ENCODE data around the gene OSTF1. TPM values are rescaled to one million over a fixed set of nuclear protein-coding genes. Genes with fewer than 3 reads are reported as not detected.

Gene OSTF1
- total and polyA plus RNA-seq, 2 donors (not counting 3 experiments of a cell fraction or from before 2014, with no cell fraction given), result 23.5 to 70.9 TPM

GRCh38 chr9:75120686-75121085 is 32.4 kb downstream of the OSTF1 start:
- no peak for DNase-seq (ENCODE audit: low read depth, low spot score)
- no peak overlapping the region for H3K4me3 ChIP-seq (replicated peaks in 1 of 3; ENCODE audit: insufficient read depth in 1 of 3, low read depth in 1 of 3, low read length in 3 of 3)
- H3K27me3 ChIP-seq (ENCODE audit: control insufficient read depth in 2 of 2, insufficient read depth in 2 of 2, low read length in 2 of 2), result no peaks in the 10 kb centered on the region
- H3K4me2 ChIP-seq (ENCODE audit: insufficient read depth, low read length), result no peak overlapping the region
- H3K79me2 ChIP-seq (ENCODE audit: control insufficient read depth, insufficient read depth, low read length), result peaks cover 53% of the 10 kb centered on the region
- no peak overlapping the region for H3K9ac ChIP-seq (replicated peaks; ENCODE audit: extremely low read depth, insufficient read depth, low read length)
- peaks cover 3 to 15% of the 10 kb centered on the region in 2 experiments for H3K36me3 ChIP-seq (ENCODE audit: control insufficient read depth in 2 of 2, extremely low read depth in 1 of 2, insufficient read depth in 2 of 2, low read length in 2 of 2)
- no peaks in the 10 kb centered on the region for H3K9me1 ChIP-seq (replicated peaks; ENCODE audit: control insufficient read depth, extremely low read depth, insufficient read depth, low read length)
- ChIA-PET POLR2A (no interaction called here), CTCF (no interaction called here)
- TF ChIP-seq POLR2A (IDR thresholded peaks at IDR 0.05; ENCODE audit: low read depth, low read length) (no peak), JUN (IDR thresholded peaks at IDR 0.05; ENCODE audit: borderline replicate concordance, insufficient read depth, insufficient read length, low read depth) (no peak), MYC (IDR thresholded peaks at IDR 0.05; ENCODE audit: low read depth, low read length) (no peak), EZH2 (IDR thresholded peaks at IDR 0.05; ENCODE audit: borderline replicate concordance, low read depth, low read length, severe bottlenecking) (no peak), POLR2AphosphoS5 (IDR thresholded peaks at IDR 0.05; ENCODE audit: insufficient read depth, low read depth, low read length) (no peak), GATA2 (IDR thresholded peaks at IDR 0.05; ENCODE audit: insufficient read depth, insufficient read length, low read depth, low read length) (no peak), CTCF (IDR thresholded peaks at IDR 0.05; ENCODE audit: extremely low read depth in 1 of 2, insufficient read depth in 1 of 2, low read depth in 1 of 2, low read length in 2 of 2) (no peak), MAX (IDR thresholded peaks at IDR 0.05; ENCODE audit: insufficient read depth, insufficient read length) (no peak), FOS (IDR thresholded peaks at IDR 0.05; ENCODE audit: borderline replicate concordance, insufficient read depth, low read length) (no peak)
- no peaks in the 10 kb centered on the region for H3K9me3 ChIP-seq (replicated peaks; ENCODE audit: control insufficient read depth, insufficient read depth, low read length)
- intact Hi-C loops (cut with micrococcal nuclease), result no loop called here
- dilution Hi-C loops (cut with MboI; ENCODE audit: extremely low pct_ligation_motif_present, low sequenced_read_pairs), result no loop called here
- no peak for FAIRE-seq
- H4K20me1 ChIP-seq (replicated peaks; ENCODE audit: control insufficient read depth, extremely low read depth, insufficient read depth, low read length), result peaks cover 3% of the 10 kb centered on the region
- H3K27ac ChIP-seq (ENCODE audit: insufficient read depth, low read depth, low read length), result no peak overlapping the region
- no TSS peak for BruUV-seq (replicated peaks)
- peaks cover 13% of the 10 kb centered on the region for H3K4me1 ChIP-seq (ENCODE audit: control insufficient read depth, extremely low read depth, insufficient read depth, low read length)
- no peak overlapping the region for H2AFZ ChIP-seq (ENCODE audit: low read depth, low read length)
